Kidney glomerular epithelial cell (primary cell): ENCODE results near the gene RUFY1.

Source experiments
- DNase-seq: peaks from one replicate; lab custom pipeline; 2025; lab: John Stamatoyannopoulos, UW

Gene RUFY1

GRCh38 chr5:179605026-179605833, 54.9 kb downstream of the RUFY1 start:
- no peak for DNase-seq

GRCh38 chr5:179606071-179606909, 55.9 kb downstream of the RUFY1 start:
- DNase-seq = no peak

GRCh38 chr5:179606910-179607159, 56.5 kb downstream of the RUFY1 start:
- DNase-seq = no peak

DNA sequence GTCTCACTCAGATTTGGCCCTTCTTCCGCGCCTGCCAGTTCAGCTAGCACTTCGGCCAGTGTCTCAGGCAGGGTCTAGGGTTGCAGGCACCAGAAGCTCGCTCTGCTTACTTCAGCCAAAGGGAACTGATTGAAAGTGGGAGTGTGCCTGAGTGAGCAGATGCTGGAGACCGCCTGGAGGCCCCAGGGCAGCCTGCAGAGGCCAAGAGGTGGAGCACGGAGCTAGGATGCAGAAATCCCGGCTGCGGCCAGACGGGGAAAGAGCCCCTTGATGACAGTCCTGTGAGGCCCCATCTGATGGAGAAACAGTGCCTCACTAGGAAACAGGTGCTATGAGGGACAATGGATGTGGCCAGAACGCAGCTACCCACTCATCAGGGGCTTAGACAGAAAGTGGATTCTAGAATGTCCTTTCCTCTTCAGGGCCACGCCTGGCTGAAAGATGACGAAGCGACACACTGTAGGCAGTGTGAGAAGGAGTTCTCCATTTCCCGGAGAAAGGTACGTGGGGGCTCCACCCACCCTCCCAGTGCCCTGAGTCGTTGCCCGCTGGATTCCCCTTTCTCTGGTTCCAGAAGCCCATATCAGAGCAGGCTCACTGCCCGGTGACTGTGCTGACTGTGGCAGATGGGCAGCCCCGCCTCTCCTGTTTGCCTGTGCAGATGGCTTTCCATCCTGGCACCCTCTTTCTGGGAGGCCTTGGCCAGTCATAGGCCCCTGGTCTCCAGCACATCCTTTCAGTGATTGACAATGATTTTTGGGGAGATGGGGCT, 57.0 kb downstream of the RUFY1 start:
- DNase-seq = no peak

DNA sequence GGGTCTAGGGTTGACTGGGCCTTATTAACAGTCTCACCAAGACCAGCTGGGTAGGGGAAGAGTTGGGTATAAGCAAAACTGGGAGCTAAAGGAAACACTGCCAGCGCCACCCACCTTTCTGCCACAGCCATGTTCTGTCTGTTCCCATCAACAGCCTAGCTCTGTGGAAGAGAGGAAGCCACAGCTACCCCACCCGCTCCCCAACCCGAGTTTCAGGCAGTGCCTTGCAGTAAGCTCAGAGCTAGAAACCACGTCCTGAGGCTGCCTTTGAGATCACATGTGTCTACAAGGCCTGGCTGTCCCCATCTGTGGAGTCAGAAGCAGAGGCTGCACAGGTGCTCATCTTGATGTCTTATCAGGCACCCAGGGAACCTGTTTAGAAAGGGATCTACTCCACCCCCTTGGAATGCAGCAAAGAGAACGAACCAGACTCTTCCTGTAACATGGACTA, 57.8 kb downstream of the RUFY1 start:
- DNase-seq = no peak

- no peak for DNase-seq
Observed at GRCh38 chr5:179609834-179610108, 59.4 kb downstream of the RUFY1 start.

DNA sequence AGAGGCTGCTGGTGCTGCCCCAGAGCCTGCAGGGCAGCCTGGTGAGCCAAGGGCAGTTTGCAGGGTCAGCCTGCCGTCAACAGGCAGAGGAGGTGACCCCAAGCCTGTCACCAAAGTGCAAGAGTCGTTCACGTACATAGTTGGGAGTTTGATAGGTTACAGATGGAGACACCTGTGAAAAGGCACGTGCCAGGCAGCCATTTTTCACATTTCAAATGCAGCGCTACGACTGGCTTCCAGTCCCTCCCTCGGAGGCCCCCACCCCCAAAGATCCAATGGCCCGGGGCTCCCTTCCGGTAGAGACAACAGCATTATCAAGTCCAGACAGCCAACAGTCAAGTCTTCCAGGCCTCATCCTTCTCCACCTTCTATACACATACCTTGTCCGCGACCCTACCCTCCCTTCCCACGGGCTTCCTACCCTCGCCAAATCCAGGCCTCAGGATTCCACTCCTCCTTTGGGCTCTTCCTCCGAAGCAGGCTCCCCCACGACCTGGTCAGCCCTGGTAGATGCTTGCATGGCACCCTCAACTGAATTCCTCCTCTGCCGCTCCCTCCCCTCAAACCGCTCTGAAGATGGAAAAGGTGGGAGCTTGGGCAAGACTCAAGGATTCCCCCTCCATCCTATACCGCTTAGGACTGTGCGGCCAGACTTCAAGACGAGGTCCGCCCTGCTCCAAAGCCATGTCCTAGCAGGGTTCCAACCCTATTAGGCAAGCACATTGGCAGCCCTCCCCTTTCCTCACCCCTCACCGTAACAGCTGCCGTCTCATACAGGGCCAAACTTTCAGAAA, 60.0 kb downstream of the RUFY1 start:
- DNase-seq = no peak

DNA sequence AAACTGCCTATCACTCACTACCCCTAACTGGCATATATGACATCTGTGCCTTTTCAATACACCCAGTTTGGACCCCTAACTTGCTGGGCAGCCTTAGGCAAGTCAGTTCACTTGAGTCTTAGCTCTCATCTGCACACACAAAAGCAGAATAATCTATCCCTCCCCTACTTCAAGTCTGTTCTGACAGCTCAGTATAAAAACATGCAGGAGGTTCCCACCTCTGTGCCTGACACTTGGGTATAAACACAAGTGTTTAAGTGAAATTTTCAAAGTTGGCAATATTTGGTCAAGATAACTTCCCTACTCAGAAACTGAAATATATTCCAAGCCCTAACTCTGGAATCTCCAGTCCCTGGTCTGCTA, 60.5 kb downstream of the RUFY1 start:
- no peak for DNase-seq

DNA sequence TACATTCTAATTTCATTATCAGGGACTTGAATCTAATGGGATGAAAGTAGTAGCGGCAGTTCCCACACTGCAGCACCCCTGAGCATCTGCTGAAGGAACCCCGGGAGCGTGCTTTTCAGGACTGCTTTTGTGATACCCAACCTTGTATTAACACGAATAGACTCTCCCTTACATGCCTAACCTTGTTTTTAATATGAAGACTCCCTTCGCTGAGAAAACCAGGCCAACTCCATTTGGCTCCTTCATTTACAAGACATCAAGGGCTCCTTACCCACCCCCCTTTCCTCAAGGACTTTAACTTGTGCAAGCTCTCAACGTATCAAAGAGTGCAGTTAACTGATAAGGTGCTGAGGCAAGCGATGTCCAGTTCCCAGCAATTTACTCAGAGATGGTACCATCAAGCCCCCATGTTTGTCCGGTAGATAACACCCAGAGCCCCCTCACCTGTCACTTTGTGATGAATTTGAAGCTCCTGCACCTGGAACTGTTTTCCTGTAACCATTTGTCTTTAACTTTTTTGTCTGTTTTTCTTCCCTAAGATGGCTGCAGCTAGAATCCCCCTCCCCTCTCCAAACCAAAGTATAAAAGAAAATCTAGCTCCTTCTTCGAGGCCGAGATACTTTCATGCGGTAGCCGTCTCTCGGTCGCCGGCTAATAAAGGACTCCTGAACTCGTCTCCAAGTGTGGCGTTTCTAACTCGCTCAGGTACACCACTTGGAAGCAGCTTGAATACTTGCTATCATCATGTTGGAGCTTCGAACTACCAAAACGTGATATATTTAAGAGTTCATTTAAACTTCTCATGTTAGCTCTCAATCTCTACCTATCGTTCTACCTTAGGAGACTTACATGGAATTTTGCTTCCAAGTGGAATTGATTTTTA, 62.5 kb downstream of the RUFY1 start:
- no peak for DNase-seq

GRCh38 chr5:179613460-179614071, 63.2 kb downstream of the RUFY1 start:
- DNase-seq = peak; percentile 57

GRCh38 chr5:179614745-179615144, 64.4 kb downstream of the RUFY1 start:
- no peak for DNase-seq

- no peak for DNase-seq
Observed at GRCh38 chr5:179615203-179615602, 64.8 kb downstream of the RUFY1 start.

DNA sequence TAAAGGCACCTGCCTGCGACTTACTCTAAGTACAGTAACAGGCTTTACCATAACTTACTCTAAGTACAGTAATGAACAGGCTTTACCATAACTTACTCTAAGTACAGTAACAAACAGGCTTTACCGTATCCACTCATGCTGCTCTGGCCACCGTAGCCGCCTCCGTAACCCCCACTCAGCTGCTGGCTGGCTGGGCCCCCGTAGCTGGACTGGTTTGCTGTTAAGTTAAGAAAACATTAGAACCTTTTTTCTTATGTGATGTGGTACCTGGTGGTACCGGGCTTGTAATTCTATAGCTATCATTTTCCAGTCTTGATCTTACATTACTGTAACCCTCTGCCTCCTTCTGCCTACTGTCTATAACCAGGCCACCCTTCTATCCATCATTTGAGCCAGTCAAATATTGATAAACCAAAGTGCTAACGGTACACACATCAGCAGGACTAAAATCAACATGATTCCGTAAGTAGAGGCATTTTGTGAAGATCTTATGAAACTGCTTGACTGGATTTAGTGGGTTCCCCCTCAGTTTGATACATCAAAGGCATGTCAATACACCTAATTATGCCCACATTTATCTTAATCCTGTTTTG, 65.7 kb downstream of the RUFY1 start:
- no peak for DNase-seq

GRCh38 chr5:179617930-179618329, 67.6 kb downstream of the RUFY1 start:
- DNase-seq = no peak

GRCh38 chr5:179618923-179619554, 68.7 kb downstream of the RUFY1 start:
- no peak for DNase-seq

DNA sequence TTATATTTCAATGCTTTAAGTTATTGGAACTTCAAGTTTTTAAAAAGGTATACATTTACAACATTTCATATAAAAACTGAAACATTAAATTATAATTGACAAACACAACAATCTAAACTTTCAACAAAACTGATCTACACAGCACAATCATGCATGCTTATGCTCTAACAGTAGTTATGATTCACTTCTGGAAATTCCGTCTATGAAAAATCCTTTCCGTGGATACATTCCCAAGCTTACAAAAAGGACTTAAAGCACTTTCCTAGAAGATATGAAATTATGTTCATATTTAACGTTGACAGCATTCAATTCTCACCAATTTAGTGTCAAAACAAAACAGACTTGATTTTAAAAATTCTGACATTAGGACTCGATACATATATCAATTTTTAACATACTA, 69.4 kb downstream of the RUFY1 start:
- no peak for DNase-seq

GRCh38 chr5:179620293-179620692, 69.9 kb downstream of the RUFY1 start:
- DNase-seq = no peak

- DNase-seq = no peak
Observed at GRCh38 chr5:179620703-179621350, 70.5 kb downstream of the RUFY1 start.

DNA sequence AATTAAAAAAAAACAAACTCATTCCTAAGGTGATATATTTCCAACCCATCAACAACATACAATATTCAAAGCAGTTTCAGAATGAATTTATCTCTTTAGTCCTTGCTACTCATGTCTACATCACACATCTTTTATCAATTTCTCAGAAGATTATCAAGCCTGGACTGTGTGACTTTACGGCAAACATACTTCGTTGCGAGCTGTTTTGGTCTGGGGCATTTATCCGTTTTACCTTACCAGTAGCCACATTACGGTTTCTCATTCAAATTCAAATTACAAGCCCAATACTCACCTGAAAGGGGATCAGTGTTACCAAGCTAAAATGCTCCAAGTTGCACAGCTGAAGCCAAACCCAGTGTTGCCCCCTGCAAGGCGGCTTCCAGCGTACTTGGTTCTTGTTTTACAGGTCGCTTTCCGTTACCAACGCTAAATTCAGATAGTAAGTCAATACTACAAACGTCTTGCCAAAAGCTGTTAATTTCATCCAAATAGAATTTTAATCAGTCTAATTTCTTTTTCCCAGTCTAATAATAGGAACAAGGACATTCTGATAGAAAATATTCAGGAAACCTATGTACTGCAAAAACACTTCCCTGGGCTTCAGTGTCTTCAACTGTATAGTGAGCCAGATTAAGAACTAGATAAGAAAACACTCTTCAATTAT, 71.3 kb downstream of the RUFY1 start:
- DNase-seq = no peak
